T-helper 22 cell (primary cell): ENCODE results near the gene NOS3.
A peak's percentile ranks its signal among the peaks of the same experiment; 100 is the strongest.
"Not testable (repeated sequence)": the region's sequence is repeated elsewhere in the genome, so short reads cannot be mapped to it uniquely, and the experiment has no call there.

Experiments used
- DNase-seq: peaks from one replicate; pipeline ENCODE4 v3.0.0-alpha.2; 2020; ENCODE audit warnings: low read depth

The NOS3 gene

GRCh38 chr7:151001546-151001945 is 10.7 kb downstream of the NOS3 start:
- DNase-seq: no peak

- DNase-seq: no peak
Observed at GRCh38 chr7:151003572-151003971, 12.8 kb downstream of the NOS3 start.

DNA sequence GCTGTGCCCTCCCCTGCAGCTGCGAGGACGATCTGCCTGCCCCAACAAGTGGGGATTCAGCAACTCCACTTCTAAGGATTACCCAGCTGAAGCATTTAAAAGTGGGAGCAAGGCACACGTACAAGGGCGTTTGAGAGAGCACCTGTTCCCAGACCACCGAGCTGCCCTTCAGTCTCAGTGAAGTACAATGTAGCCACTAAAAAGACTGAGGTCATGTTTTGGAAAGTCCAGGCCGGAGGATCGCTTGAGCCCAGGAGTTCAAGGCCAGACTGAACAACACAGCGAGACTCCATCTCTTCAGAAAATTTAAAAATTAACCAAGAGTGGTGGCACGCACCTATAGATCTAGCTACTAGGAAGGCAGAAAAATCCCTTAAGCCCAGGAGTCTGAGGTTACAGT is 14.7 kb downstream of the NOS3 start:
- DNase-seq: no peak

- no peak for DNase-seq
Observed at GRCh38 chr7:151006590-151007300, 15.9 kb downstream of the NOS3 start.

DNA sequence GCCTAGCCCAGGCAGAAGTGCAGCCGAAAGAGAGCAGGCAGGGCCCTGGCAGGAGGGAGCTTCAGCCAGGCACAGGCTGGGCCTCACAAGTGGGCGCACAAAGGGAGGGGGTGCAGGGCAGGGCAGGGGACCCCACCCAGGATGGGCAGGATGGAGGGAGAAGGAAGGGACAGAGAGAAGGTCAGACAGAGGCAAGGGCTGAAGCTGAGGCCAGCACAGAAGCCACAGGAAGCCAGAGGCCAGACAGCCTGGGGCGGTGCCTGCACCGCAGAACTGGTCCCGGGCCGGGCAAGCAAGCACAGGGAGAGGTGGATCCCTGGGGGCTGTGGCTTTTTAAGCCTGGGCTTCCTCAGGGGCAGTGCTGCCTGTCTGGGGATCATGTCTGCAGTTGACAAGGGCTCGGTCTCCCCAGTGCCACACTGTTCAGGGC is 16.7 kb downstream of the NOS3 start:
- DNase-seq: no peak

- DNase-seq: peak; percentile 48
Observed at GRCh38 chr7:151008143-151008510, 17.3 kb downstream of the NOS3 start.

GRCh38 chr7:151008511-151009323 is 17.9 kb downstream of the NOS3 start:
- DNase-seq: peak; percentile 75

- DNase-seq: no peak
Observed at GRCh38 chr7:151009327-151010036, 18.7 kb downstream of the NOS3 start.

- DNase-seq: no peak
Observed at GRCh38 chr7:151010037-151010306, 19.2 kb downstream of the NOS3 start.

GRCh38 chr7:151010307-151011096 is 19.7 kb downstream of the NOS3 start:
- peak; percentile 37 for DNase-seq

GRCh38 chr7:151011097-151011409 is 20.2 kb downstream of the NOS3 start:
- DNase-seq: no peak

DNA sequence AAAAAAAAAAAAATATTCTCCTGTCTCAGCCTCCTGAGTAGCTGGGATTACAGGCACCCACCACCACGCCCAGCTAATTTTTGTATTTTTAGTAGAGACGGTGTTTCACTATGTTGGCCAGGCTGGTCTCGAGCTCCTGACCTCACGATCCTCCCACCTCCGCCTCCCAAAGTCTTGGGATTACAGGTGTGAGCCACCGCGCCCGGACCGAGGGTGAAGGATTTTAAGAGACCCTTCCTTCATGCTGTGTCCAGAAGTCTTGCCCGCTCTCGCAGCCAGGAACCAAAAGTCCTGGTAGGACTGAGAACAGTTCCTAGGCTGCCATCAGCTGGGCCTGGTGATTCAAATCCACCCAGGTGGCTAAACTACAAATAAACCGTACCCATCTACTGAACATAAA is 20.8 kb downstream of the NOS3 start:
- DNase-seq: not testable (repeated sequence)

DNA sequence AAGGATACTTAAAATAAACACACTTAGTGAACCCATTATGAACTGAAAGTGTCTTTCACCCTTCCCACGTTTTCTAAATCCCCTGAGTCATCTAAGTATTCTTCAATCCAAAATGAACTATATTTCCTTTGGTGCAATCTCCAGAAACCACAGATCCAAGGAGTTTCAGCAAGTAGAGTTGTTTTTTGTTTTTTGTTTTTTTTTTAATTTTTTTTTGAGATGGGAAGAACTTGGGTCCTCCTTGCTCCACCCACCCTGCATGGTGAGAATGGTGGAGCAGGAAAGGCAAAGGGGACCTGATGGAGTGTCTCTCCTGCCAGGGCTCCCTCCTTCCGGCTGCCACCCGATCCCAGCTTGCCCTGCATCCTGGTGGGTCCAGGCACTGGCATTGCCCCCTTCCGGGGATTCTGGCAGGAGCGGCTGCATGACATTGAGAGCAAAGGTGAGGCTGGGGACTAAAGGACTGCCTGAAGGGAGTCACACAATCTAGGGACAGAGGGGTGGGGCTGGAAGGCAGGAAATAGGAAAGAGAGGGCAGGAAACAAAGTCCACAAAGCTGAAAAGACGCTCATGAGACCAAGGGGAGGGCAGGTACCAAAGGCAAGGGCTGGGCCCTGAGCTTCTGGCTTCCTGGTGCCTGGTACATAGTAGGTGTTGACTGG is 21.3 kb downstream of the NOS3 start:
- no peak for DNase-seq

GRCh38 chr7:151012911-151013347 is 22.1 kb downstream of the NOS3 start:
- DNase-seq: no peak

DNA sequence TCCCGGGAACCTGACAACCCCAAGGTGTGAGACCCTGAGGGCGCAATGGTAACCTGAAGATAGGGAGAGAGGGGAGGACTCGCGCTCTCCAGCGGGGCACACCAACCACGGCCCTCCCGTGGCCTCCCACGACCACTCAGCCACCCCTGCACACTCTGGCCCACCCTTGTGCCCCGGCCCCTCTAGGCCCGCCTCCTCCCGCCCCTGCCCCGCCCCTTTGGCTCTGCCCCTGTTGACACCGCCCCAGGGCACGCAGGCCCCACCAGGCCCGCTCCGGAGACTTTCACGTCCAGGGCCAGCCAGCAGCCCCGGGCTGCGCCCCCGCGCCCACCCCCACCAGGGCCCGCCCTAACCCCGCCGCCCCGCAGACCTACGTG is 22.5 kb downstream of the NOS3 start:
- DNase-seq: no peak

DNA sequence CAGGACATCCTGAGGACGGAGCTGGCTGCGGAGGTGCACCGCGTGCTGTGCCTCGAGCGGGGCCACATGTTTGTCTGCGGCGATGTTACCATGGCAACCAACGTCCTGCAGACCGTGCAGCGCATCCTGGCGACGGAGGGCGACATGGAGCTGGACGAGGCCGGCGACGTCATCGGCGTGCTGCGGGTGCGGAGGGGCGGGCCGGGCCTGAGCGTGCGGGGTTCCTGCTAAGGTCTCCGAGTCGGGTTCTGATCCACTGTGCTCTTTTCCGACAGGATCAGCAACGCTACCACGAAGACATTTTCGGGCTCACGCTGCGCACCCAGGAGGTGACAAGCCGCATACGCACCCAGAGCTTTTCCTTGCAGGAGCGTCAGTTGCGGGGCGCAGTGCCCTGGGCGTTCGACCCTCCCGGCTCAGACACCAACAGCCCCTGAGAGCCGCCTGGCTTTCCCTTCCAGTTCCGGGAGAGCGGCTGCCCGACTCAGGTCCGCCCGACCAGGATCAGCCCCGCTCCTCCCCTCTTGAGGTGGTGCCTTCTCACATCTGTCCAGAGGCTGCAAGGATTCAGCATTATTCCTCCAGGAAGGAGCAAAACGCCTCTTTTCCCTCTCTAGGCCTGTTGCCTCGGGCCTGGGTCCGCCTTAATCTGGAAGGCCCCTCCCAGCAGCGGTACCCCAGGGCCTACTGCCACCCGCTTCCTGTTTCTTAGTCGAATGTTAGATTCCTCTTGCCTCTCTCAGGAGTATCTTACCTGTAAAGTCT is 23.1 kb downstream of the NOS3 start:
- peak; percentile 98 for DNase-seq

DNA sequence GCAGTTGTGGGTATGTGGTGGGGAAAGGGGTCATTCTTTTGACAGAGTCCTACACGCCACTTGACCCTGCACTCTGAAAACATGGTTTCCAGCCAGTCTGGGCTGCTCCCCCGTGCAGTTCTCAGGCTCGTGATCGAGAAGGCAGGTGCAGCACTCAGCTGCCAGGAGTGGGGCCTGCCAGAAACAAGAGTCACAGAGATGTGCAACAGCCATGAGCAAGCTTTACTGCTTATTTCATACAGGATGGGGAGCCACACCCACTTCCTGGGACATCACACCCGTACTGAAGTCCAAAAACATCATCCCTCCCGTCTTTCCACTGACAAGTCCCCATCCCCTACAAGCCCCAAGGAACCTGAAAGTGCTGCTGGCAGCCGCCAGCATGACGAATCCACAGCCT is 24.1 kb downstream of the NOS3 start:
- DNase-seq: no peak

DNA sequence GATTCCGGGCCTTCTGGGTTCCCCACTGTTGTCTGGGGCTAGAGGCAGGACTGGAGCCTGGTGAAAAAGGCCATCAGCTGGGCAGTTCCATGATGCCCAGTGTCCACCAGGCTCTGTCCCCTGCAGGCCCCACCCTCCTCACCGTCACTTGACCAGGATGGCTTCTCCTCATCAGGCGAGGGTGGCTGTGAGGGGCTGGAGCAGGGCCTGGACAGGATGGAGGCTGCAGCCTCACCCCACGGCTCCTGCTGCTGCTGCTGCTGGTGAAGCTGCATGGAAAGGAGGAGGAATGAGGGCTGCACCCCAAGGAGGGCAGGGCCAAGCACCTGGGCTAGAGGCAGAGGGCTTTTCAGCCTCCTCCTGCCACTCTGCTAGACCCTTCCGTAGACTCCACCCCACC is 25.1 kb downstream of the NOS3 start:
- no peak for DNase-seq

GRCh38 chr7:151016505-151016904 is 25.7 kb downstream of the NOS3 start:
- no peak for DNase-seq

DNA sequence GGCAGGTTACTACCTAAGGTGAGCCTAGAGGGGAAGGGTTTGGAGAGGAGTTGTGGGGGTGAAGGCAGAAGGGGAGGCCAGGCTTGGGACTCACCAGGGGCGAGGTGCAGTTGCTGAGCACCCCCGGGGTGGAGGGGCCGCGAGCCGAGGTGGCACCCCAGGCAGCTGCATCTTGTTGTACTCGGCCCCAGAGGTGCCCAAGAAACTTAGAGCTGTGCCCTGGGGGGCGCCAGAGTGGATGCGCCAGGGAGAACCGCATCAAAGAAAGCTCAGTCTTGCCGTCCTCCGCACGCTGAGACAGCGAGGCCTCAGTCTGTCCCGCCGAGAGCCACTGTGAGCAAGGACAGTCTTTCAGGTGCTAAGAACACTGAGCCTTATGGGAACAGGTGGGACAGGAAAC is 26.1 kb downstream of the NOS3 start:
- no peak for DNase-seq

DNA sequence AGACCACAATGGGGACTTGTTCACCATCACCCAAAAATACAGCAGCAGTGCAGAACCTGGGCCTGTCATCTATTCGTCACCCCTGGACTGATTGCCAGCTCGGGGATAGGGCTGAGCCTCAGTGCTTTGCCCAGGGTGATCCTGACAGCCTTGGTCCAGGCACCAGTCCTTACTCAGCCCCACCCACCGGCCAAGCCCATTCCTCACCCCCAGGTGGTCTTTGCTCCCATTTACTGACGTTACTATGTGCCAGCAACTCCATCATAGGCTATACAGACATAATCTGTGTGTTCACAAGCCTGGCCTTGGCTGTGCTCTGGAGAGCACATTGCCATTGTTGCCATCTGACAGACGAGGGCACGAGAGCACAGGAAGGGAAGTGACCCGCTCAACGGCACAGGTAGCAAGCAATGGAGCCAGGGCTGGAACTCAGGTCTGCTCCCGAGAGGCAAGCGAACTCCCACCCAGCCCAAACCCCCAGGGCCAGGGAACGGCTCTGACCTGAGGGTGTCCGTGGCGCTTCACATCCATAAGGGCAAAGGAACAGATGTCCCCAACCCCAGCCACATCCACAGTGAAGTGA is 26.6 kb downstream of the NOS3 start:
- DNase-seq: no peak
